ENCODE measurements around the gene GMNC. TPM values are rescaled to one million over a fixed set of nuclear protein-coding genes. Genes with fewer than 3 reads are reported as not detected.

Gene GMNC
- polyA plus RNA-seq, 1 donor (not counting 4 experiments of a cell fraction or from before 2014, with no cell fraction given), result not detected

DNA sequence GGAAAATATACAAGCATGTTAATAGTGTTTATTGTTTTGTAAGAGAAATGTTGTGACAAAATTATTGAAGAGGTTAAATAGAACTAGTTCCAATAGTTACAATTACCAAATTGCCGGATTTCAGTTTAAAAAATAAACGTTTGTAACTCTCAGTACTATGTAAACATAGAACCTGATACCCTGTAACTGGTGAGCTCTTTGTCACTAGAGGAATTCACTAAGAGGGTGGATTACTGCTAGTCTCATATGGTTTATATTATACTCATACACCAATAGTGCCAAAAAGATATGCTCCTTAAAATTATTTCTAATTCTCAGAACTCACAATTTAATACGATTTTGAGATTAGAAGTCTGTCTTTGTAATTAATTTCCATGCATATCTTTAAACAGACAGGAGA lies 7.6 kb upstream of the GMNC start:
- dilution Hi-C loops (cut with MboI; ENCODE audit: extremely low pct_ligation_motif_present, low sequenced_read_pairs), result no loop called here
- no peaks in the 10 kb centered on the region for H3K9me3 ChIP-seq (ENCODE audit: control insufficient read depth, low read depth, low read length)
- H3K4me2 ChIP-seq (ENCODE audit: control insufficient read depth, extremely low read depth, insufficient read depth, low read depth, low read length), result no peak overlapping the region
- TF ChIP-seq, protein P1, sequence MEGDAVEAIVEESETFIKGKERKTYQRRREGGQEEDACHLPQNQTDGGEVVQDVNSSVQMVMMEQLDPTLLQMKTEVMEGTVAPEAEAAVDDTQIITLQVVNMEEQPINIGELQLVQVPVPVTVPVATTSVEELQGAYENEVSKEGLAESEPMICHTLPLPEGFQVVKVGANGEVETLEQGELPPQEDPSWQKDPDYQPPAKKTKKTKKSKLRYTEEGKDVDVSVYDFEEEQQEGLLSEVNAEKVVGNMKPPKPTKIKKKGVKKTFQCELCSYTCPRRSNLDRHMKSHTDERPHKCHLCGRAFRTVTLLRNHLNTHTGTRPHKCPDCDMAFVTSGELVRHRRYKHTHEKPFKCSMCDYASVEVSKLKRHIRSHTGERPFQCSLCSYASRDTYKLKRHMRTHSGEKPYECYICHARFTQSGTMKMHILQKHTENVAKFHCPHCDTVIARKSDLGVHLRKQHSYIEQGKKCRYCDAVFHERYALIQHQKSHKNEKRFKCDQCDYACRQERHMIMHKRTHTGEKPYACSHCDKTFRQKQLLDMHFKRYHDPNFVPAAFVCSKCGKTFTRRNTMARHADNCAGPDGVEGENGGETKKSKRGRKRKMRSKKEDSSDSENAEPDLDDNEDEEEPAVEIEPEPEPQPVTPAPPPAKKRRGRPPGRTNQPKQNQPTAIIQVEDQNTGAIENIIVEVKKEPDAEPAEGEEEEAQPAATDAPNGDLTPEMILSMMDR (optimal IDR thresholded peaks at IDR 0.05 in 1 of 3, IDR thresholded peaks at IDR 0.05 in 1 of 3, conservative IDR thresholded peaks at IDR 0.05 in 1 of 3; ENCODE audit: extremely low read depth in 1 of 3, insufficient read depth in 2 of 3, low read length in 3 of 3), result no peak
- TF ChIP-seq EZH2 (IDR thresholded peaks at IDR 0.05; ENCODE audit: low read length), result no peak
- no peaks in the 10 kb centered on the region for H3K27me3 ChIP-seq (ENCODE audit: control insufficient read depth, extremely low read depth, insufficient read depth, low read length)
- DNase-seq (ENCODE audit: low read depth, low spot score), result no peak
- H2AFZ ChIP-seq (ENCODE audit: control insufficient read depth, low read length), result no peak overlapping the region
- no peak overlapping the region for H3K27ac ChIP-seq (ENCODE audit: control insufficient read depth, insufficient read depth, low read length)
- no peak for FAIRE-seq
- H3K36me3 ChIP-seq (ENCODE audit: control insufficient read depth in 2 of 2, extremely low read depth in 1 of 2, insufficient read depth in 2 of 2, low read length in 2 of 2), result no peaks in the 10 kb centered on the region
- H3K9me1 ChIP-seq (ENCODE audit: control insufficient read depth, extremely low read depth, insufficient read depth, low read length), result no peaks in the 10 kb centered on the region
- H3K4me1 ChIP-seq (ENCODE audit: control insufficient read depth, extremely low read depth, insufficient read depth, low read length), result no peaks in the 10 kb centered on the region
- no peaks in the 10 kb centered on the region for H4K20me1 ChIP-seq (ENCODE audit: control insufficient read depth, extremely low read depth, insufficient read depth, low read length)
- H3K79me2 ChIP-seq (ENCODE audit: control insufficient read depth, insufficient read depth, low read length), result no peaks in the 10 kb centered on the region
- no peak overlapping the region for H3K4me3 ChIP-seq (ENCODE audit: control insufficient read depth in 2 of 3, extremely low read depth in 1 of 3, insufficient read depth in 2 of 3, low read depth in 1 of 3, low read length in 3 of 3)
- H3K9ac ChIP-seq (ENCODE audit: control insufficient read depth, extremely low read depth, insufficient read depth, low read length), result no peak overlapping the region

- no peaks in the 10 kb centered on the region for H3K9me1 ChIP-seq (ENCODE audit: control insufficient read depth, extremely low read depth, insufficient read depth, low read length)
Observed at GRCh38 chr3:190867071-190867470, 4.6 kb upstream of the GMNC start.

More at GRCh38 chr3:190867071-190867470, 4.6 kb upstream of the GMNC start:
- DNase-seq (ENCODE audit: low read depth, low spot score) (no peak), FAIRE-seq (no peak)
- no peaks in the 10 kb centered on the region for H3K36me3 ChIP-seq (ENCODE audit: control insufficient read depth in 2 of 2, extremely low read depth in 1 of 2, insufficient read depth in 2 of 2, low read length in 2 of 2)
- H2AFZ ChIP-seq (ENCODE audit: control insufficient read depth, low read length), result no peak overlapping the region
- H3K9me3 ChIP-seq (ENCODE audit: control insufficient read depth, low read depth, low read length), result no peaks in the 10 kb centered on the region
- no peak overlapping the region for H3K27ac ChIP-seq (ENCODE audit: control insufficient read depth, insufficient read depth, low read length)
- H3K79me2 ChIP-seq (ENCODE audit: control insufficient read depth, insufficient read depth, low read length), result no peaks in the 10 kb centered on the region
- no peak overlapping the region for H3K4me3 ChIP-seq (ENCODE audit: control insufficient read depth in 2 of 3, extremely low read depth in 1 of 3, insufficient read depth in 2 of 3, low read depth in 1 of 3, low read length in 3 of 3)
- dilution Hi-C loops (cut with MboI; ENCODE audit: extremely low pct_ligation_motif_present, low sequenced_read_pairs), result no loop called here
- H3K27me3 ChIP-seq (ENCODE audit: control insufficient read depth, extremely low read depth, insufficient read depth, low read length), result no peaks in the 10 kb centered on the region
- no peak overlapping the region for H3K4me2 ChIP-seq (ENCODE audit: control insufficient read depth, extremely low read depth, insufficient read depth, low read depth, low read length)
- no peaks in the 10 kb centered on the region for H4K20me1 ChIP-seq (ENCODE audit: control insufficient read depth, extremely low read depth, insufficient read depth, low read length)
- TF ChIP-seq, protein P1 (optimal IDR thresholded peaks at IDR 0.05 in 1 of 3, IDR thresholded peaks at IDR 0.05 in 1 of 3, conservative IDR thresholded peaks at IDR 0.05 in 1 of 3; ENCODE audit: extremely low read depth in 1 of 3, insufficient read depth in 2 of 3, low read length in 3 of 3), result no peak
- TF ChIP-seq EZH2 (IDR thresholded peaks at IDR 0.05; ENCODE audit: low read length), result no peak
- no peak overlapping the region for H3K9ac ChIP-seq (ENCODE audit: control insufficient read depth, extremely low read depth, insufficient read depth, low read length)
- H3K4me1 ChIP-seq (ENCODE audit: control insufficient read depth, extremely low read depth, insufficient read depth, low read length), result no peaks in the 10 kb centered on the region
